Heart left ventricle (tissue), 16 donors: ENCODE measurements around the gene FA2H. TPM values are rescaled to one million over a fixed set of nuclear protein-coding genes. Genes with fewer than 3 reads are reported as not detected.

ENCODE experiments used
- ATAC-seq, 4 donors: fragments of 200-7000 bp; cut with Tn5 transposase; one replicate each; pipeline ENCODE4 v1.9.1; 2020 to 2022; ENCODE audit warnings: moderate library complexity in 4 of 4, mild to moderate bottlenecking in 3 of 4, moderate number of reproducible peaks in 1 of 4
- DNase-seq, 5 donors: peaks; one replicate each; pipeline ENCODE4 v3.0.0-alpha.2; 2020
- H3K27ac ChIP-seq, 12 donors: fragments of 200-600 bp; sonication (generic) in 4 of 12; one replicate each; pipeline versions ENCODE4 v1.5.0 to v1.8.0; 2016 to 2022; ENCODE audit warnings: mild to moderate bottlenecking in 2 of 12
- H3K27me3 ChIP-seq, 9 donors: fragments of 200-600 bp; sonication (generic) in 2 of 9; one replicate each; pipeline versions ENCODE4 v1.5.1 to v1.8.0; 2016 to 2022; ENCODE audit warnings: mild to moderate bottlenecking in 3 of 9
- H3K36me3 ChIP-seq, 9 donors: fragments of 200-600 bp; sonication (generic) in 2 of 9; one replicate each; pipeline versions ENCODE4 v1.5.0 to v1.8.0; 2018 to 2022; ENCODE audit warnings: mild to moderate bottlenecking in 2 of 9
- H3K4me1 ChIP-seq, 12 donors: fragments of 200-600 bp; sonication (generic) in 4 of 12; one replicate each; pipeline versions ENCODE4 v1.5.0 to v1.8.0; 2016 to 2022; ENCODE audit warnings: mild to moderate bottlenecking in 3 of 12
- H3K4me3 ChIP-seq, 12 donors: fragments of 200-600 bp; sonication (generic) in 4 of 12; one replicate each; pipeline versions ENCODE4 v1.5.0 to v1.8.0; 2017 to 2022; ENCODE audit warnings: mild to moderate bottlenecking in 9 of 12, moderate library complexity in 4 of 12
- H3K9me3 ChIP-seq, 12 donors: fragments of 200-600 bp; sonication (generic) in 4 of 12; one replicate each; pipeline versions ENCODE4 v1.5.0 to v1.8.0; 2016 to 2022; ENCODE audit warnings: mild to moderate bottlenecking in 1 of 12
- POLR2A ChIP-seq, 2 donors: fragments of 450-650 bp; IDR thresholded peaks; one replicate each; pipeline ENCODE4 v1.6.1; 2017; ENCODE audit warnings: antibody characterized with exemption in 2 of 2, mild to moderate bottlenecking in 2 of 2, moderate library complexity in 2 of 2
- WGBS, 4 donors: extraction: QIAGEN DNeasy Blood & Tissue Kit in 2 of 4; methylation state at CpG; one replicate each; pipeline versions ENCODE4 v1.1.5 to v1.1.7; 2013 to 2018; 5-methylcytosine and 5-hydroxymethylcytosine counted together
- intact Hi-C, 10 donors: fragments of 100-400 bp; cut with DNase I; formaldehyde crosslinking; loops; one replicate each; pipeline versions ENCODE4 v1.11.1 to v1.14.2; 2022
- polyA plus RNA-seq, 2 donors: library from polyadenylated mRNA; stranded (reverse); fragments of 200-250 nt; gene quantifications; one replicate each; pipeline ENCODE4 v1.2.3, GENCODE V29; 2013
- total RNA-seq, 9 donors: library from RNA; depleted of rRNA in 2 of 9; stranded (reverse); fragments of >200 nt in 2 of 9; fragmentation: NEBNext Ultra II Directional in 3 of 9; extraction: Animal tissue kit (Norgen Biotek cat#: 25700) in 3 of 9; gene quantifications; one replicate each; pipeline versions ENCODE4 v1.1.0 to v1.2.4, GENCODE V29; 2016 to 2023
- TF ChIP-seq, protein P1 (sequence below), 12 donors: fragments of 200-600 bp; sonication (generic) in 4 of 12; IDR thresholded peaks; one replicate each; pipeline versions ENCODE4 v1.5.0 to v1.8.0; 2018 to 2022; ENCODE audit warnings: antibody characterized with exemption in 12 of 12, mild to moderate bottlenecking in 5 of 12
- donor health status: ischemic (EF 13 %, LVEDD 7.1; RV severe dilation, severe dysfunction).
- donor health status: healthy with polysubstance abuse.
- donor health status: DM: no; HTN: yes; CAD: no.
- donor health status: DM: no; HTN: no; CAD: no.
- donor health status: ischemic (EF 25% LVEDD 6.9; RV normal size, moderate dysfunction).
- donor health status: ischemic (EF 25% LVEDD 5.7; RV mildly dilated, moderate dysfunction).
- donor health status: healthy.
- donor health status: DM: yes; HTN: yes; CAD: no.
- donor health status: ischemic (EF 35%, LVEDD 5.7; RV mildly dilated, moderate dysfunction).
- donor health status: nonischemic (EF 11% LVEDD 7.7; RV severe dilation, severe dysfunction).
- donor health status: DM: yes; HTN: yes; CAD: no.
- donor health status: PGD.
- donor health status: ischemic (EF 29% LVEDD 5.4; RV normal size, mild dysfunction).
- donor health status: nonischemic (EF 23%, LVEDD 6.1; RV moderate dilation, normal function).

Gene FA2H
- total and polyA plus RNA-seq, 11 donors: 0.04 to 1.9 (median 0.39) TPM; not detected in 7

DNA sequence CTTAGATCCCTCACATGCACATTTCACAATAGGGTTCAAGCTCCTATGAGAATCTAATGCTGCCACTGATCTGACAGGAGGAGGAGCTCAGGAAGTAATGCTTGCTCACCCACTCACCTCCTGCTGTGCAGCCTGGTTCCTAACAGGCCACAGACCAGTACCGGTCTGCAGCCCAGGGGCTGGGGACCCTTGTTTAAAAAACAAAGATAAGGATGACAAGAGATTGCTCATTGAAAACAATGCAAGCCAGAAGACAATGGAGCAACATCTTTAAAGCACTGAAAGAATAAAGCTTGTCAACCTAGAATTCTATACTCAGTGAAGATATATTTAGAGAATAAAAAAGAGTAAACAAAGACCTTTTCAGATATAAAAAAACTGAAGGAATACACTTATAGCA is 22.8 kb upstream of the FA2H start:
- H3K27me3 ChIP-seq: peaks cover 0 to 20% (median 5%) of the 10 kb centered on the region in 9 donors
- no peak overlapping the region for H3K27ac ChIP-seq
- no peaks in the 10 kb centered on the region for H3K36me3 ChIP-seq
- no peak for DNase-seq
- 32 to 49% (median 41%) methylated on average over 1 of the region's 1 CpG for WGBS, 4 donors
- no peak for ATAC-seq
- H3K4me3 ChIP-seq: no peak overlapping the region
- peaks cover 0 to 9% (median 1%) of the 10 kb centered on the region in 12 donors for H3K9me3 ChIP-seq
- no peaks in the 10 kb centered on the region for H3K4me1 ChIP-seq
- no peak for TF ChIP-seq POLR2A (IDR thresholded peaks at IDR 0.05)
- TF ChIP-seq, protein P1, sequence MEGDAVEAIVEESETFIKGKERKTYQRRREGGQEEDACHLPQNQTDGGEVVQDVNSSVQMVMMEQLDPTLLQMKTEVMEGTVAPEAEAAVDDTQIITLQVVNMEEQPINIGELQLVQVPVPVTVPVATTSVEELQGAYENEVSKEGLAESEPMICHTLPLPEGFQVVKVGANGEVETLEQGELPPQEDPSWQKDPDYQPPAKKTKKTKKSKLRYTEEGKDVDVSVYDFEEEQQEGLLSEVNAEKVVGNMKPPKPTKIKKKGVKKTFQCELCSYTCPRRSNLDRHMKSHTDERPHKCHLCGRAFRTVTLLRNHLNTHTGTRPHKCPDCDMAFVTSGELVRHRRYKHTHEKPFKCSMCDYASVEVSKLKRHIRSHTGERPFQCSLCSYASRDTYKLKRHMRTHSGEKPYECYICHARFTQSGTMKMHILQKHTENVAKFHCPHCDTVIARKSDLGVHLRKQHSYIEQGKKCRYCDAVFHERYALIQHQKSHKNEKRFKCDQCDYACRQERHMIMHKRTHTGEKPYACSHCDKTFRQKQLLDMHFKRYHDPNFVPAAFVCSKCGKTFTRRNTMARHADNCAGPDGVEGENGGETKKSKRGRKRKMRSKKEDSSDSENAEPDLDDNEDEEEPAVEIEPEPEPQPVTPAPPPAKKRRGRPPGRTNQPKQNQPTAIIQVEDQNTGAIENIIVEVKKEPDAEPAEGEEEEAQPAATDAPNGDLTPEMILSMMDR (IDR thresholded peaks at IDR 0.05): no peak
- intact Hi-C loops: no loop called here

DNA sequence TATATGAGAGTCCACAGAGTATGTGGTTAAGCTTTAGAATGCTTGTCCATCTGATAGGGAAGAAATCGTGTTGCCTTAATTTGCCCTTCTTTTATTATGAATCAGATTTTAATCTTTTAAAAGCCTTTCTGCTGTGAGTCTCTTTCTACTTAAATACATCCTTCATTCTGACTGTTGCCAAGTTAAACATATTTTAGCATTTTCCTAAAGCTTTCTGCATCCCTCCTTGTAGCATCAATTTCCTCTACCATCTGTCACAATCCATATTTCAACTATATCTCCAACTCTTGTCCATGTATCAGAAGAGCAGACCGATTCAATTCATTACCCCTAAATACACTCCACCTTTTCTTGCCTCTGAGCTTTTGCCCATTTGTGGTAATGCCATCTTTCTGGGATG is 20.5 kb upstream of the FA2H start:
- no peak for TF ChIP-seq POLR2A (IDR thresholded peaks at IDR 0.05)
- TF ChIP-seq, protein P1 (IDR thresholded peaks at IDR 0.05): no peak
- intact Hi-C loops: no loop called here
- no peaks in the 10 kb centered on the region for H3K36me3 ChIP-seq
- DNase-seq (no peak), ATAC-seq (no peak)
- H3K4me1 ChIP-seq: no peaks in the 10 kb centered on the region
- peaks cover 0 to 20% (median 5%) of the 10 kb centered on the region in 9 donors for H3K27me3 ChIP-seq
- WGBS, 4 donors: 68 to 84% (median 74%) methylated on average over 2 of the region's 2 CpGs
- no peak overlapping the region for H3K4me3 ChIP-seq
- H3K27ac ChIP-seq: no peak overlapping the region
- H3K9me3 ChIP-seq: peaks cover 0 to 15% (median 0%) of the 10 kb centered on the region in 12 donors

- no peak for ATAC-seq
- Histone ChIP-seq H3K4me1 (no peaks in the 10 kb centered on the region), H3K27ac (no peak overlapping the region), H3K9me3 (peaks cover 0 to 15% (median 0%) of the 10 kb centered on the region in 12 donors), H3K4me3 (no peak overlapping the region), H3K27me3 (peaks cover 0 to 20% (median 5%) of the 10 kb centered on the region in 9 donors), H3K36me3 (no peaks in the 10 kb centered on the region)
- 26 to 81% (median 36%) methylated on average over 2 of the region's 2 CpGs for WGBS, 4 donors
- TF ChIP-seq, protein P1 (IDR thresholded peaks at IDR 0.05): no peak
- TF ChIP-seq POLR2A (IDR thresholded peaks at IDR 0.05): no peak
- intact Hi-C loops: no loop called here
- DNase-seq: no peak
Observed at GRCh38 chr16:74794668-74795067, 20.0 kb upstream of the FA2H start.

DNA sequence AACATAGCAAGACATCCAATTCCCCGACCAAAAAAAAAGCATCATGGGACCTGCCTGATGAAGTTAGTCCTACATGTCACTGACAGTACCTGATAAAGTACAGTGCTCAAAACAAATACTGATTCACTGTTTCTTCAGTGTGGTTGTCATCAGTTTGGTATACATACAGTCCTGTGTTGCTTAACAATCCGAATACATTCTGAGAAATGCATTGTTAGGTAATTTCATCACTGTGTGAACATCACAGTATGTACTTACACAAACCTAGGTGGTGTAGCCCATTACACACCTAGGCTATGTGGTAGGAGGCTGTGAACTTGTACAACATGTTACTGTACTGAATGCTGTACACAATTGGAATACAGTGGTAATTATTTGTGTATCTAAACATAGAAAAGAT is 19.0 kb upstream of the FA2H start:
- Histone ChIP-seq H3K9me3 (peaks cover 0 to 15% (median 0%) of the 10 kb centered on the region in 12 donors), H3K36me3 (no peaks in the 10 kb centered on the region), H3K4me3 (no peak overlapping the region), H3K4me1 (no peaks in the 10 kb centered on the region), H3K27ac (no peak overlapping the region), H3K27me3 (peaks cover 0 to 20% (median 5%) of the 10 kb centered on the region in 9 donors)
- ATAC-seq (no peak), DNase-seq (no peak)
- no peak for TF ChIP-seq POLR2A (IDR thresholded peaks at IDR 0.05)
- TF ChIP-seq, protein P1 (IDR thresholded peaks at IDR 0.05): no peak
- intact Hi-C loops: no loop called here
- WGBS, 4 donors: 75 to 83% (median 81%) methylated on average over 2 of the region's 2 CpGs
